GM10266 (cell line): Measurements from ENCODE around the gene AGT.
"Not testable (repeated sequence)": the region's sequence is repeated elsewhere in the genome, so short reads cannot be mapped to it uniquely, and the experiment has no call there.

ENCODE experiments used
- DNase-seq: peaks from one replicate; pipeline ENCODE4 v3.0.0; 2012; ENCODE audit errors: extremely low spot score
- TF ChIP-seq, protein P1 (sequence below): IDR thresholded peaks from 2 replicates; pipeline ENCODE4 v1.5.1; 2012; ENCODE audit warnings: mild to moderate bottlenecking, low read depth; ENCODE audit not compliant: control insufficient read depth, insufficient read depth; ENCODE audit errors: missing control alignments

AGT gene

DNA sequence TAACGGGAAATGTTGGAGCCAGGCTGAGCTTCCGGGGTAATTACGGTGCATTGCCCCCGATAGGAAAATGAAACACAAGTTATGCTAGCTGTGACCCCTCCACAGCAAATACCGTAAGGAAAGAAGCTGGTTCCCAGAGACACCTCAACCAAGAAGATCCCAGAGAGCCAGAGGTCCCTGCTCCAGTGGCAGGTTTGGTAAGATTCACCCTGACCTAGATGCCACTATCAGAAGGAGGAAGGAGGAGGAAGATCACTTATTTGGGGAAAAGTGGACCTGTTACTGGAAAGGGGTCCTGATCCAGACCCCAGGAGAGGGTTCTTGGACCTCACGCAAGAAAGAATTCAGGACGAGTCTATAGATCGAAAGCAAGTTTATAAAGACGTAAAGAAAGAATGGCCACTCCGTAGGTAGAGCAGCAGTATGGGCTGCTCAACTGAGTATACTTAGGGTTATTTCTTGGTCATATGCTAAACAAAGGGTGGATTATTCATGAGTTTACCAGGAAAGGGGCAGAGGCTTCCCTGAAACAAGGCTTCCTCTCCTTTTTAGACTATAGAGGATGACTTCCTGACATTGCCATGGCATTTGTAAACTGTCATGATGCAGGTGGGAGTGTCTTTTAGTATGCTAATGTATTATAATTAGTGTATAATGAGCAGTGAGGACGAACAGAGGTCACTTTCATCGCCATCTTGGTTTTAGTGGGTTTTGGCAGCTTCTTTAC is 25.8 kb upstream of the AGT start:
- DNase-seq = no peak
- TF ChIP-seq, protein P1, sequence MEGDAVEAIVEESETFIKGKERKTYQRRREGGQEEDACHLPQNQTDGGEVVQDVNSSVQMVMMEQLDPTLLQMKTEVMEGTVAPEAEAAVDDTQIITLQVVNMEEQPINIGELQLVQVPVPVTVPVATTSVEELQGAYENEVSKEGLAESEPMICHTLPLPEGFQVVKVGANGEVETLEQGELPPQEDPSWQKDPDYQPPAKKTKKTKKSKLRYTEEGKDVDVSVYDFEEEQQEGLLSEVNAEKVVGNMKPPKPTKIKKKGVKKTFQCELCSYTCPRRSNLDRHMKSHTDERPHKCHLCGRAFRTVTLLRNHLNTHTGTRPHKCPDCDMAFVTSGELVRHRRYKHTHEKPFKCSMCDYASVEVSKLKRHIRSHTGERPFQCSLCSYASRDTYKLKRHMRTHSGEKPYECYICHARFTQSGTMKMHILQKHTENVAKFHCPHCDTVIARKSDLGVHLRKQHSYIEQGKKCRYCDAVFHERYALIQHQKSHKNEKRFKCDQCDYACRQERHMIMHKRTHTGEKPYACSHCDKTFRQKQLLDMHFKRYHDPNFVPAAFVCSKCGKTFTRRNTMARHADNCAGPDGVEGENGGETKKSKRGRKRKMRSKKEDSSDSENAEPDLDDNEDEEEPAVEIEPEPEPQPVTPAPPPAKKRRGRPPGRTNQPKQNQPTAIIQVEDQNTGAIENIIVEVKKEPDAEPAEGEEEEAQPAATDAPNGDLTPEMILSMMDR = no peak

DNA sequence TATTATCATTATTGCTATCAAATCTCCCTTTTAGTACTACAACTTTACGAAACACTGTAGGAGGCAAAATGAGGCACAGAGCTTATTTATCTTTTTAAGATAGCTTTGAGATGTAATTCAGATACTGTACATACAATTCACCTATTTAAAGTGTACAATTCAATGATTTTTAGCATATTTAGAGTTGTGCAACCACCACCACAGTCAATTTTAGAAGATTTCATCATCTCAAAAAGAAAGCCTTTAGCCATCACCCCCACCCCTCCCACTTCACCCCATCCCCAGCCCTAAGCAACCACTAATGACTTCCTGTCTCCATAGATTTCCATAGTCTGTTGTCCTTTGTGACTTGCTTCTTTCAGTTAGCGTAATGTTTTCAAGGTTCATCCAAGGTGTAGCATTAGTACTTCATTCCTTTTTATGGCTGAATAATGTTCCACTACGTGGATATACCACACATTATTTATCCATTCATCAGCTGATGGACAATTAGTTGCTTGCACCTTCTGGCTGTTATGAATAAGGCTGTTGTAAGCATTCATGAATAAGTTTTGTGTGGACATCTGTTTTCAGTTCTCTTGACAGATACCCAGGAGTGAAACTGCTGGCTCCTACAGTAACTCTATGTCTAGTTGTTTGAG is 23.8 kb upstream of the AGT start:
- TF ChIP-seq, protein P1 = no peak
- DNase-seq = no peak

DNA sequence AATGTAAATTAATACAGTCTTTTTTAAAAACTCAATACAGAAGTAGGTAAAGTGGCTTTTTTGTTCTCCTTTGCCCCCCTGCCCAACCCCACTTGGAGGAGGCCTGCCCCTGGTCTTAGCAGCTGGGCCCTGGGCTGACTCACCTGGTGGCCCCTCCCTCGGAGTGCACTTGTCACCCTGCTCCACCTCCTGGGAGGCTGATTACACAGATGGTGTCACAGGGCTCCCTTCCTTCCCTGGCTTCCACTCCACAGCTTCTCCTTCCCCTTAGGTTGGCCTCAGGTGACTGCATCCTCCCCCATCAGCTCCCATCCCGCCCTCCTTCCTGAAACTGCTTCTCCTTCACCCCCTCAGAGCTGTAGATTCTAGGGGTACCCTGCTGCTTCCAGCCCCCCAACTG is 21.5 kb upstream of the AGT start:
- TF ChIP-seq, protein P1 = no peak
- no peak for DNase-seq

DNA sequence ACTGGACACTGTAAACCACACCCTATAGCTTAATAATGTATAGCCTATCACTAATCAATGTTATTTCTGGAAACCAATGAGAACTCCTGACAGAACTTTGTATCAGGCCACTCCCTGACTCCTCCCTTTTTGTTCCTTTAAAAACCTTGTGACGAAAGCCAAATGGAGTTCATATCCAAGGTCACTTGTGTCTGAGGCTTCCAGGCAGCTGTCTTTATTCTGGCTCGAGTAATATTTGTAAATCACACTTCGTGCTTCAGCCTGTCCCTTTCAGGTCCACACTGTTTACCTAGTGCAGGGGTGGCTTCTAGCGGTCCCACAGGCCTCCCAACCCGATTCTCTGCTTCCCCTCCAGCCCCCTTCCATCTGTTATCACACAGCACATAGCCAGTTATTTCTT is 17.1 kb upstream of the AGT start:
- TF ChIP-seq, protein P1 = no peak
- DNase-seq = no peak

DNA sequence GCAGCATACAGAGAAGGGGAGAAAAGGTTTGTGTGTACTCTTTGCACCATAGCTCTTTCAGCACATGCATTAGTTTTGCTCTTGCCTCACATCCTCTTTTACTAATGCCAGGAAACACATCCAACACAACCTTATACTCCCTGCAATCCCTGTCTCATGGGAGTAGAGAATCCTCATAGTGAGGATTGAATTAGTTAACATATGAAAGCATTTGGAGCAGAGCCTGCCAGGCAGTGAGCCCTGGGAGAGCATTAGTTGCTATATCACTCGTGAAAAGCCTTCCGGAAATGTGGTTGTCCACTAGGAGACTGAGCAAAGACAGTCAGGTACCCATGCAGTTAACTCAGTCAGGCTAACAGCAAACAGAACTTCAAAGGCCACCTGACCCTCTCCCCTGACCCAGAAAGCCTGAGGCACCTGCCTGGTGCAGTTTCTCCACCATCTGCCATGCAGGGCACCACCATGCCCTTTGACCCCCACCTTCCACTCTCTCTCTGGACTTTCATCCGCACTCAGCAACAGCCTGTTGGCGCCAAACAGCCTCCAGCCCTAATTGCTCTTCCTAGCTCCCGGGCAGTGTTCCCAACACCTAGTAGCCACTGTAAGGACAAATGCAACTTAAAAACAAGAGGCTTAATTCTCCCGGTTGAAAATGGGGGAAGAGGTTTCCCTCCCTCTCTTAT is 14.9 kb upstream of the AGT start:
- DNase-seq = no peak
- TF ChIP-seq, protein P1 = no peak

DNA sequence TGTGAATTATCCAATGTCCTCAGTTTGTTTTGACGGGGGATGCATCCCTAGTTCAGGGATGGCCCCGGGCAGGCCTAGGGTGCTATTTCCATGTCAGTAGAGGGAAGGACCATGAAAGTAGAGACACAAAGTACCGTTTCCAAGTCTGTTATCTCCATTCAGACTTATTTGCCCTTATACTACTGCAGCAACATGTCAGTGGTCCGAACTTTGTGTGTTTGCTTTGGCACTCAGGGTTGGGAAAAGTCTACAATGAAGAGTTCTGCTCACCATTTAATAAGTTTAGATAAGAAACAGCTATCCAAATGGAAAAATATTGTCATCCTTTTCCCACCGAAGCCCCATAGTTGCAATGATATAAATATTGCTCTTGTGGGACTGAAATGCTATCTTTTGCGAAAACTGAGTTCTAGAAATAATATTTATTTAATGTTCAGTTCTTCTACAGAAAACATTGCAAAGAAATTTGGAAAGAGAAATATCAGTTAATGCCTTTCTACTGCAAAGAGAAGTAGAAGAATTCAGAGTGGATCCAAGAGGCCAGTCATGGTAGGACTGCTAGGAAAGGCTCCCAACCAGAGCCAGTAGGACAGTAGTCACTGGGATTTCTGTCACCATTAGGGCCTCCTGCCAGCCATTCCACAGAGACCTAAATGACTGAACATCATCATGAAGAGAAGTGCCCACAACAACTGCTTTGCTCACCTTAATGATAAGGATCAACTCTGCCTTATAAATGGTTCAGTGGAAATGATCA is 11.5 kb upstream of the AGT start:
- TF ChIP-seq, protein P1 = no peak
- no peak for DNase-seq

DNA sequence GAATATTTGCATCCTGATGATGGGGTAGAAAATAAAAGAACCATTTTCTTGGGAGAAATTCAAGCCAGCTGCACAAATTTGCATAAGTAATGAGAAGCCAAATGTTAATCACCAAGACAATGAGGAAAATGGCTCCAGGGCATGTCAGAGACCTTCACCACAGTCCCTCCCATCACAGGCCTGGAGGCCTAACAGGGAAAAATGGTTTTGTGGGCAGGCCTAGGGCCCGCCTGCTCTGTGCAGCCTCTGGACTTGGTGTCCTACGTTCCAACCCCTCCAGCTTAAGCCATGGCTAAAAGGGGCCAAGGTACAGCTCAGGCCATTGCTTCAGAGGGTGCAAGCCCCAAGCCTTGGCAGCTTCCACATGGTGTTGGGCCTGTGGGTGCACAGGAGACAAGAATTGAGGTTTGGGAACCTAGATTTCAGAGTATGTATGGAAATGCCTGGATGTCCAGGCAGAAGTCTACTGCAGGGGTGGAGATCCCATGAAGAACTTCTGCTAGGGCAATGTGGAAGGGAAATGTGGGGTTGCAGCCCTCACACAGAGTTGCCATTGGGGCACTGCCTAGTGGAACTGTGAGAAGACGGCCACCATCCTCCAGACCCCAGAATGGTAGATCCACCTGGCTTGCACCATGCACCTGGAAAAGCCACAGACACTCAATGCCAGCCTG is 8.1 kb upstream of the AGT start:
- DNase-seq = not testable (repeated sequence)
